RWPE1 (cell line): ENCODE data around the gene ARHGEF28.

ENCODE experiments used
- CTCF ChIA-PET: fragments of 350-600 bp; sonication (Branson Sonifier 250); formaldehyde crosslinking; extraction: SDS; loops from one replicate; lab custom pipeline; 2021; lab: Yijun Ruan, JAX
- POLR2A ChIA-PET: fragments of 400-600 bp; formaldehyde crosslinking; extraction: SDS; loops from one replicate; lab custom pipeline; 2020; ENCODE audit warnings: antibody characterized with exemption; ENCODE audit not compliant: low non-redundant PET; lab: Yijun Ruan, JAX
- DNase-seq: peaks from one replicate; pipeline ENCODE4 v3.0.0; 2012; ENCODE audit warnings: low spot score
- H3K27ac ChIP-seq: fragments of 450-650 bp; 2 replicates; pipeline ENCODE4 v1.5.1; 2017
- CTCF ChIP-seq: fragments of 450-650 bp; conservative IDR thresholded peaks from 2 replicates; pipeline ENCODE4 v1.5.1; 2017; ENCODE audit warnings: low read depth, mild to moderate bottlenecking

ARHGEF28 gene

GRCh38 chr5:73861313-73861988 is 235.5 kb downstream of the ARHGEF28 start:
- TF ChIP-seq CTCF, result no peak
- POLR2A ChIA-PET, result no interaction called here
- CTCF ChIA-PET, result interaction anchor here (0.6 kb wide), 1 partner anchor 1052 kb away, joined by 3 read pairs; no protein-coding TSS in a partner anchor
- no peak overlapping the region for H3K27ac ChIP-seq
- no peak for DNase-seq

GRCh38 chr5:73862796-73863195 is 236.8 kb downstream of the ARHGEF28 start:
- TF ChIP-seq CTCF, result no peak
- ChIA-PET CTCF (interaction anchor here (1.1 kb wide), 1 partner anchor 272 kb away, joined by 3 read pairs; no protein-coding TSS in a partner anchor), POLR2A (no interaction called here)
- no peak overlapping the region for H3K27ac ChIP-seq
- DNase-seq, result no peak

GRCh38 chr5:73863876-73864275 is 237.9 kb downstream of the ARHGEF28 start:
- no peak overlapping the region for H3K27ac ChIP-seq
- ChIA-PET CTCF (no interaction called here), POLR2A (no interaction called here)
- no peak for DNase-seq
- TF ChIP-seq CTCF, result no peak

- no peak for TF ChIP-seq CTCF
- no peak overlapping the region for H3K27ac ChIP-seq
- DNase-seq, result no peak
- CTCF ChIA-PET, result interaction anchor here (0.6 kb wide), 1 partner anchor 223 kb away, joined by 3 read pairs; no protein-coding TSS in a partner anchor
- POLR2A ChIA-PET, result no interaction called here
These were observed 239.3 kb downstream of the ARHGEF28 start for GRCh38 chr5:73865315-73865714.

- no peak for DNase-seq
- CTCF ChIA-PET, result no interaction called here
- no peak for TF ChIP-seq CTCF
- POLR2A ChIA-PET, result no interaction called here
- H3K27ac ChIP-seq, result no peak overlapping the region
These were observed 241.6 kb downstream of the ARHGEF28 start for GRCh38 chr5:73867345-73868335.

GRCh38 chr5:73883646-73884045 is 257.6 kb downstream of the ARHGEF28 start:
- ChIA-PET CTCF (interaction anchor here (0.9 kb wide), 1 partner anchor 25 kb away, joined by 3 read pairs; no protein-coding TSS in a partner anchor), POLR2A (no interaction called here)
- no peak for TF ChIP-seq CTCF
- H3K27ac ChIP-seq, result no peak overlapping the region
- no peak for DNase-seq
